ENCODE results near the gene DNAJC5.
A peak's percentile ranks its signal among the peaks of the same experiment; 100 is the strongest.
"Not testable (repeated sequence)": the region's sequence is repeated elsewhere in the genome, so short reads cannot be mapped to it uniquely, and the experiment has no call there.

Gene DNAJC5

DNA sequence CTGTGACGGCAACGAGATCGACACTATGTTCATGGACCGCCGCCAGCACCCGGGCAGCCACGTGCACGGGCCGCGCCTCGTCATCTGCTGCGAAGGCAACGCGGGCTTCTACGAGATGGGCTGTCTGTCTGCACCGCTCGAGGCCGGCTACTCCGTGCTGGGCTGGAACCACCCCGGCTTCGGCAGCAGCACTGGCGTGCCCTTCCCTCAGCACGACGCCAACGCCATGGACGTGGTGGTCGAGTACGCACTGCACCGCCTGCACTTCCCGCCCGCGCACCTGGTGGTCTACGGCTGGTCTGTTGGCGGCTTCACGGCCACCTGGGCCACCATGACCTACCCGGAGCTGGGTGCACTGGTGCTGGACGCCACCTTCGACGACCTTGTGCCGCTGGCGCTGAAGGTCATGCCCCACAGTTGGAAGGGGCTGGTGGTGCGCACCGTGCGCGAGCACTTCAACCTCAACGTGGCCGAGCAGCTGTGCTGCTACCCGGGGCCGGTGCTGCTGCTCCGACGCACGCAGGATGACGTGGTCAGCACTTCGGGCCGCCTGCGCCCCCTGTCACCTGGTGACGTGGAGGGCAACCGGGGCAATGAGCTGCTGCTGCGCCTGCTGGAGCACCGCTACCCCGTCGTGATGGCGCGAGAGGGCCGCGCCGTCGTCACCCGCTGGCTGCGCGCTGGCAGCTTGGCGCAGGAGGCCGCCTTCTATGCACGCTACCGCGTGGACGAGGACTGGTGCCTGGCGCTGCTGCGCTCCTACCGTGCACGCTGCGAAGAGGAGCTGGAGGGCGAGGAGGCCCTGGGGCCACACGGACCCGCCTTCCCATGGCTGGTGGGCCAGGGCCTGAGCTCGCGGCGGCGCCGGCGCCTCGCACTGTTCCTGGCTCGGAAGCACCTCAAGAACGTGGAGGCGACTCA lies 32.7 kb upstream of the DNAJC5 start:
- DNase-seq = no peak

DNA sequence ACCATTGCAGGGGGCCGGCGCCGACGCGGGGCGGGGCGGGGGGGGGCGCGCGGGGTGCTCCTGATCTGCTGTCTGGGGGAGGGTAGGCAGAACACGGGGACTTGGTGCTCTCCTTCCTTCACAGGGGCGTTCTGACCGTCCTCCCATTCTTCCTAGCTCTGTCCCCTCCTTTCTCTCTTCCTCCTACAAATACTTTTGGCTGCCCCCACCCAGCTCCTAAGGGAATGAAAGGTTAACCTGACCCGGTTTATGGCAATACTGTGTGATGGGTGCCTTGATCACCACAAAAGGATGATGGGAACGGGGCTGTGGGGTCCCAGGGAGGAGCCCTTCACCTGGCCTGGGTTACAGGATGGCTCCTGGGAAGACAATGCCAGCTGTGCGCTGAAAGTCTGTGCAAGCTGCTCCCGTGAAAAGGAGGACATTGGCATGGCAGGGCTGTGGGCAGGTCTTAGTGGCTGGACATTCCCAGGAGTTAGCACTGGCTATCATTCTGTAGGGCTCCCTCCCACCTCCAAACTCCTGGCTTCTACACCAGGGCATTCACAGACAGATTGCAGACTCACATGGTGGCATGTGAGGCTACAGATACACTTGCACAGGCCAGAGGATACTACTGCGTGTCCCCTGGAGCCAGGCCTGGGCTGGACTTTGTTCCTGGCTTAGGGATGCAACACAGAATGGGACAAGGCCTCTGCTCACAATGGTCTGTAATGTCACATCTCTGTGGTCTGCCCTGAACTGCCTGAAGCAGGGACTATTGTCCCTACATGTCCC lies 31.7 kb upstream of the DNAJC5 start:
- DNase-seq = no peak

DNA sequence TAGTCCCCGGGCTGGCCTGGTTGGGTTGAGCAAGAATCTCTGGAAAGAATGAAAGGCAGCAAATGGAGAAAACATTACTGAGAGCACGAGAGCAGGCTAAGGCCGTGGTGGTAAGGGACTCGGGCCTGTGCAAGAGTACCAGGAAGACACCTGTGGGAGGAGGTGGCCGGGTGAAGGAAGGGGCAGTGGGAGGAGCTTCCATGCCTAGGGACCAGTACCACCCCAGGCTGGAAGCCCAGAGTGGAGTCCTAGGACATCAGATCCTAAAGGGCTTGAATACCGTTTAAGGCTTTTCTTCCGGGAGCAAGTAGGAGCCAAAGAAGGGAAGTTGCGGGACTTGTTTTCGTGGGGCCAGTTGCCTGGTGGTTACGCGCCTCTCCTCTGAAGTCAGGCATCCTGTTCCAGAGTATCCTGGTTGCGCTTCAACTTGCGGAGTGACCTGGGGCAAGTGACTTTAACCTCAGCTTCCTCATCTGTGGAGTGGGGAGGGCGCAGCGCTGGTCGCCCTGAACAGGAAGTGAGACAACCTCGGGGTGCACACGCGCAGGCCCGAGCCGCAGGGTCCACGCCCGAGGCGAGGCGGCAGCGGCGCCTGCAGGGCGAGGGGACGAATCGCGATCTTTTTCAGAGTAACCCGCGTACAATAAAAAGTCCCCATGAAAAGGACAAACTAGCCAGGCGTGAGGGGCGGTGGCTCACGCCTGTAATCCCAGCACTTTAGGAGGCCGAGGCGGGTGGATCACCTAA lies 31.0 kb upstream of the DNAJC5 start:
- peak; percentile 84 for DNase-seq

DNA sequence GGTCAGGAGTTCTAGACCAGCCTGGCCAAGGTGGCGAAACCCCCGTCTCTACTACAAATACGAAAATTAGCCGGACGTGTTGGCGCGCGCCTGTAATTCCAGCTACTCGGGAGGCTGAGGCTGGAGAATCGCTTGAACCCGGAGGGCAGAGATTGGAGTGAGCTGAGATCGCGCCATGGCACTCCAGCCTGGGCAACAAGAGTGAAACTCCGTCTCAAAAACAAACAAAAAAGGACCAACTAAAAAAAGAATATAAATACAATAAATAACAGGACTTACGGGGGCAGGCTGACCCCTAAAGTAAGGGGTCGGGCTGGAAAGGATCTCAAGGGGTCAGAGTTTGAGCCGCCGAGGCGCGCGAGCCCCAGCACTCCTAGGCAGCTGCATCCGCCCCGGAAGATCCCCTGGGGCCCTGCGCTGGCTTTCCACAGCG lies 30.4 kb upstream of the DNAJC5 start:
- no peak for DNase-seq

DNA sequence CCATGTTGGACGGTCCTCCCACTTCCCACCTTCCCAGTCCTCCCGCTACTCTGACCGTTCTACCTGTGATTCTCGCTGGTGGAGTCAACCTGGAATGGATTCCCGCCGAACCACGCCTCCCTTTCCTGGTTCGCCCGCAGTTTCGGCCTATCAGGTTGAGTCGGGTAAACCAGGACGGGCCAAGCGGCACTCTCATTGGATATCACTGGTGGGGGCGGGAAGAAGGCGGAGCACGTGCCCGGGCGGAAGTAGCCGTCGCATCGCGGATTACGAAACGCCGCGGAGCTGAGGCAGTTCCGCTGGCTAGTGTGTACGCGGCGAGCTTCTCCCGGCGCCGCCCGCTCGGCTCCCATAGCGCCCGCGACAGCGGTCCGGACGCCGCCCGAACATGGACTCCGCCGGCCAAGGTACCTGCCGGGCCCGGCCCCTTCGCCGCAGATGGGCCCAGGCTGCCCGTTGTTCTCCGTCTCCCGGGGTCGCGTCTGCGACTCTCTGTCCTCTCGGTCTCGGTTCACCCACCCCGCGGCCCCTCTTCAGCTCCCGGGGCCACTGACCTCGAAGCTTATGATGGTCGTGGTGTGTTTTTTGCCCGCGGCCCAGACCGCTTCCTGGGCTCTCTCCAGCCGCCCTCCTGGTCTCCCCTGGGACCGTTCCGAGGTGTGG lies 29.8 kb upstream of the DNAJC5 start, which contains the start of gene TPD52L2:
TPD52L2 (plus strand) TSS at position 293 of the 663 bp plus-strand sequence; CDS start at position 389, 96 bp downstream.
- peak; percentile 100 for DNase-seq

- not testable (repeated sequence) for DNase-seq
These were observed 27.9 kb upstream of the DNAJC5 start for GRCh38 chr20:63867042-63867441.

GRCh38 chr20:63868264-63868663 lies 26.7 kb upstream of the DNAJC5 start:
- no peak for DNase-seq

DNA sequence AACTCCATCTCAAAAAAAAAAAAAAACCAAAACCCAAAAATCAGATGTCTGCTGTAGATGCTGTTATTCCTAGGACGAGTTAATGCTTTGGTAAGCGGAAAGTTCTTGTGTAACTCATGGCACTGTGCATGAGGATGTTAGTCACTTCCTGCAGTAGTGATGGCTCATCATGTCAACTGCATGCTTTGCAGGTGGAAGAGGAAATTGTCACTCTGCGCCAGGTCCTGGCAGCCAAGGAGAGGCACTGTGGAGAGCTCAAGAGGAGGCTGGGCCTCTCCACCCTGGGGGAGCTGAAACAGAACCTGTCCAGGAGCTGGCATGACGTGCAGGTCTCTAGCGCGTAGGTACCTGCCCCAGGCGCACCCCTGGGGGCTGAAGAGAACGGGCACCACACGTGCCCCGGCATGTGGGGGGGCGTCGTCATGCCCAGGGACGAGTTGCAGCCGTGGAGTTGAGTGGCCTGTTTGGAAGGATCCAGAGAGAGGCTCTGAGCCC lies 21.4 kb upstream of the DNAJC5 start:
- no peak for DNase-seq

DNA sequence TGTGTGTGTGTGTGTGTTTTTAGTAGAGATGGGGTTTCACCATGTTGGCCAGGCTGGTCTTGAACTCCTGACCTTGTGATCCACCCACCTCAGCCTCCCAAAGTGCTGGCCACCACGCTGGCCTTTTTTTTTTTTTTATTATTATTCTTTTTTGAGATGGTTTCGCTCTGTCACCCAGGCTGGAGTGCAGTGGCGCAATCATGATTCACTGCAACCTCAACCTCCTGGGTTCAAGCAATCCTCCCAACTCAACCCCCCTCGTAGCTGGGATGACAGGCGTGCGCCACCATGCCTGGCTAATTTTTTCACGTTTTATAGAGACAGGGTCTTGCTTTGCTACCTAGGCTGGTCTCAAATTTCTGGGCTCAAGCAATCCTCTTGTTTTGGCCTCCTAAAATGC lies 20.7 kb upstream of the DNAJC5 start:
- DNase-seq = not testable (repeated sequence)

- DNase-seq = no peak
These were observed 18.4 kb upstream of the DNAJC5 start for GRCh38 chr20:63876489-63877036.

DNA sequence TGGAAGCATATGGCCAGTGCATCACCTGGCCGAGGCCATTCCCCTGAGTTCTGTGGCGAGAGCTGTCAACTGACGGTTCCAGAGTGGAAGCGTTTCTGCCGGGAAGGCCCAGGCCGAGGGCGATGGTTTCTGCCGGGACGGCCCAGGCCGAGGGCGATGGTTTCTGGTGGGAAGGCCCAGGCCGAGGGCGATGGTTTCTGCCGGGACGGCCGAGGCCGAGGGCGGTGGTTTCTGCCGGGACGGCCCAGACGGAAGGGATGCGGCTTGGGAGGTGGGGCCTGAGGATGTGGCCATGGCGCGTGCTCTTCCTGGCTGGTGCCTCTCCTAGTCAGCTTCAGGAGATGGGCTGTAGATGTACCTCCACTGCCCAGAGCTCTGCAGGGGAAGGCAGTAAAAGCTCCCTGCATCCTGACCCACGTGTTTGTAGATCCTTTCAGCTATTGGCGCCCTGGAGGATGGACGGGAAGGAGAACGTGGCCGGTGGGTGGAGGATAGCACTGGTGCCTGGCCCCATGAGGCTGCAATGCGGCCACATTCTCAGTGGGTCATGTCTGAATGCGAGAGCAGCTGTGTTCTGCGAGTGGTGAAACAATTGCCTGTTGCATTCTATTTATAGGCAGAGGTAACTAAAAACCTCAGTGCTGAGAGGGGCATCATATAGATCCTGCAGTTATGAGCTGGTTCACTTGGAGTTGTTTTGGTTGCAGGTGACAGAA lies 17.0 kb upstream of the DNAJC5 start:
- DNase-seq = no peak

- no peak for DNase-seq
These were observed 15.8 kb upstream of the DNAJC5 start for GRCh38 chr20:63878899-63879663.

DNA sequence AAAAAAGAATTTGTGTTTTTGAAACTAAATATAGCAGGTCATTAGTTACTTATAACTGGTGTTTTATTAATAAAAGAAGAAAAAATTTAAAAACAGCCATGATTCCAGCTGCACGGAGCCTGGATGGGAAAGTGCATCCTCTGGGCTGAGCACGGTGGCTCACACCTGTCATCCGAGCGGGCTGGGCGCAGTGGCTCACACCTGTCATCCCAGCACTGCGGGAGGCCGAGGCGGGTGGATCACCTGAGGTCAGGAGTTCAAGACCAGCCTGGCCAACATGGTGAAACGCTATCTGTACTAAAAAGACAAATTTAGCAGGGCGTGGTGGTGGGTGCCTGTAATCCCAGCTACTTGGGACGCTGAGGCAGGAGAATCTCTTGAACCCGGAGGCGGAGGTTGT lies 14.0 kb upstream of the DNAJC5 start:
- not testable (repeated sequence) for DNase-seq

- DNase-seq = no peak
These were observed 13.3 kb upstream of the DNAJC5 start for GRCh38 chr20:63881451-63882226.

DNA sequence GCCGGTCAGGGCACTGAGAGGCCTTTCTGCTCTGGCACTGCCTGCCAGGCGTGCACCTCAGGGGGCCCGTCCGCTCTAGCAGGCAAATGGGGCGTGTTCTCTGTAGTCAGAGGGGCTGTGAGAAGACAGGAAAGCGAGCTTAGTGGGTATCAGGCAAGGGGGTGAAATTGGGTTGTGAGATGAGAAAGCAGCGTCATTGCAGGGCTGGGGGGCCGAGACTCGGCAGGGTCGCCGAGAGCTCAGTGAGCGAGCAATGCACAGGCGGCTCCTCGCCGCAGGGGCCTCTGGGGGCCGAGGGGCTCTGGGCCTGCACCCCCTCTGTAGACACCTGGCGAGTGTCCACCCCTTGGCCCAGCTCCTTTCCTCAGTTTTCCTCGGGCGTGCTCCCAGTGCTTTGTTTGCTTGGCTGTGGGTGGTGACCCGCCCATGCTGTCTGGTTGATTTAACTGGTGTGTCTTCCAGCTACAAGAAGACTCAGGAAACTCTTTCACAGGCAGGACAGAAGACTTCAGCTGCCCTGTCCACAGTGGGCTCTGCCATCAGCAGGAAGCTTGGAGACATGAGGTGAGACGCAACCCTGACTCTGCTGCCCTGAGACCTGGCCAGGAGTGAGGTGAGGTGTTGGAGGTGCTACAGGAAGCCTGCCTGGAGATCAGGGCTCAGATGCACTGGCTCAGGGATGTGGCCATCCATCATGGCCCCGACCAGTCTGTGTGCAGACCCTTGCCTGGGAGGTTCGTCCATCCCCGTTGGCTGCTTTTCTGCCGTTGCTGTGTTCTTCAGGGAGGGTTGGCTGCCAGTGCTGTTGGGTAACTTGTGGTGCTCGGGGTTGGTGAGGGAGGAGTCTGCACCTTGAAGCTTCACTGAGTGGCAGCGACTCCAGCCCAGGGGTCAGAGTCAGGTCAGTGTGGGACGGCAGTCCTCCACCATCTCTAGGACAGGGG lies 12.4 kb upstream of the DNAJC5 start:
- no peak for DNase-seq

DNA sequence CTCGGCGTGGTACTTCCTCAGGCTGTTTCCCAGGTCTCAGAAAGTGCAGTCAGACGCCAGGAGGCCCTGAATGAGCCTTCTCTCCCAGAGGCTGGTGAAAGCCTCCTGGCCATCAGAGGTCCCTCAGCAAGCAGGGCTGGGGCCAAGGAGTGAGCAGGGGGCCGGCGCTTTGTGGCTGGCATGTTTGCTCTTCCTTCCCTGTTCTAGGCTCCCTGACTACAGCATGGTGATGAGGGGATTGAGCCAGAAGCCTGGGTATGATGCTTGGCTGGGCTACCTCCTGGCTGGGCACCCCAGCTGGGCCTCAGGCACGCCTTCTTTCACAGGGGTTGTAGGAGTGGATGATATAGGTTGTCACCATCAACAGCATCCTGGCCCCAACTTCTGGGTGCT lies 11.7 kb upstream of the DNAJC5 start:
- no peak for DNase-seq

- no peak for DNase-seq
These were observed 10.2 kb upstream of the DNAJC5 start for GRCh38 chr20:63884506-63885263.
